ENCODE data around the gene CCNY. TPM values are rescaled to one million over a fixed set of nuclear protein-coding genes. Genes with fewer than 3 reads are reported as not detected.

Gene CCNY
- total RNA-seq, 1 experiment from 2014 or later = 53.3 TPM

- TF ChIP-seq ATF6 (CRISPR knock-in tag; IDR thresholded peaks at IDR 0.05) (no peak), ZNF416 (CRISPR knock-in tag; IDR thresholded peaks at IDR 0.05) (no peak), ZNF121 (CRISPR knock-in tag; IDR thresholded peaks at IDR 0.05) (no peak), NR3C1 (CRISPR knock-in tag; conservative IDR thresholded peaks at IDR 0.05; ENCODE audit: low read depth) (no peak), PREB (CRISPR knock-in tag; IDR thresholded peaks at IDR 0.05; ENCODE audit: borderline replicate concordance) (no peak), AFF4 (CRISPR knock-in tag; IDR thresholded peaks at IDR 0.05; ENCODE audit: borderline replicate concordance) (no peak), ERG (CRISPR knock-in tag; IDR thresholded peaks at IDR 0.05) (no peak), TP53 (CRISPR knock-in tag; IDR thresholded peaks at IDR 0.05) (no peak), ATF2 (CRISPR knock-in tag; IDR thresholded peaks at IDR 0.05; ENCODE audit: borderline replicate concordance, low read depth) (no peak), MLX (CRISPR knock-in tag; IDR thresholded peaks at IDR 0.05) (no peak), NFYB (CRISPR knock-in tag; conservative IDR thresholded peaks at IDR 0.05; ENCODE audit: low read depth) (no peak), ZNF425 (CRISPR knock-in tag; conservative IDR thresholded peaks at IDR 0.05) (no peak), ZNF532 (CRISPR knock-in tag; IDR thresholded peaks at IDR 0.05; ENCODE audit: borderline replicate concordance) (no peak)
- Mint-ChIP-seq H3K4me3 (no peak overlapping the region), H3K36me3 (no peaks in the 10 kb centered on the region), H3K4me1 (no peaks in the 10 kb centered on the region), H3K27ac (no peak overlapping the region), H3K9me3 (peaks cover 16% of the 10 kb centered on the region), H3K27me3 (ENCODE audit: low read depth) (no peaks in the 10 kb centered on the region; the same call in 1 of the 2 replicates)
- ATAC-seq = no peak
- ChIA-PET CTCF (no interaction called here), POLR2A (no interaction called here)
- no peak for DNase-seq (ENCODE audit: low spot score)
These were observed 37.3 kb upstream of the CCNY start for GRCh38 chr10:35299016-35299415.

Data from WTC11 (cell line).